Measurements from ENCODE around the gene UBAC2. TPM values are rescaled to one million over a fixed set of nuclear protein-coding genes. Genes with fewer than 3 reads are reported as not detected.
A peak's percentile ranks its signal among the peaks of the same experiment; 100 is the strongest.

The UBAC2 gene
- total and polyA plus RNA-seq, 2 of the 4 experiments (the other 2 are of a cell fraction), result 20.8 to 36.3 TPM

DNA sequence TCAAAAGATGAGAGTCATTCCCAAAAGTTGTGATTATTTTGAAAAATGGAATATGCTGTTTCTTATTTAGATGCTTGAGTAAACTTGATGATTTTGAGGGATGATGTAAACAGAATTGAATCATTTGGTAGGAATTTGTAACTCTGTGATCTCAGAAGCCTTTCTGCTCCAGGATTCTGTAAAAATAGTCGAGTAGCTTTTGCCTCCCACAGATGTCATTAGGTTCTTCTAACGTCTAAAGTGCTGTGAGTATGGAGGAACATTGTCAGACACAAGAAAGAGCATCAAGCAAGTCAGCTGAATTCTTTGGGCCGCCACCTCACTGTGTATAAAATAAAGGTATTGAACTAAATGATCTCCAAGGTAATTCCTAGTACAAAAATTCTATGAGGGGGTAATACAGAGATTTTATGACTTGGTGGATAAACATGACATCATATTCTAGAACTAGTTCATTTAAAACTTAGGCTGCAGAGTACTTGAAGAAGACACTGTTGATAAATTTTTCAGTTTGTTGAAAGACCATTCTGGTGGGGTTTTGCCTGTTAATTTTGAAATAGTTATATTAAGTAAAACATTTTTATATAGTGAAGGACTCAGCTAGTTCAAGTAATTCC, 107.9 kb downstream of the UBAC2 start:
- intact Hi-C loops (cut with micrococcal nuclease), result no loop called here
- no peak overlapping the region for H4K91ac ChIP-seq (ENCODE audit: insufficient read depth, low read depth, low read length)
- POLR2A ChIA-PET (ENCODE audit: unreplicated experiment), result interaction anchor here (0.6 kb wide), 1 partner anchor 1163 kb away, joined by 8 read pairs; no protein-coding TSS in a partner anchor

More for the DNA sequence above, 107.9 kb downstream of the UBAC2 start:
- Histone ChIP-seq H4K8ac (ENCODE audit: low read depth in 2 of 2, low read length in 2 of 2) (no peak overlapping the region), H2AFZ (replicated peaks; ENCODE audit: low read length, poor library complexity) (no peak overlapping the region), H3K4me3 (ENCODE audit: insufficient read depth, low read depth, low read length) (no peak overlapping the region), H4K5ac (ENCODE audit: low read depth, low read length) (no peak overlapping the region), H3K18ac (ENCODE audit: low read depth, low read length) (no peak overlapping the region), H2BK120ac (ENCODE audit: low read depth, low read length) (no peak overlapping the region; the same call in 1 of the 2 replicates), H3K14ac (replicated peaks; ENCODE audit: low read depth, low read length) (no peak overlapping the region), H2BK5ac (ENCODE audit: low read depth, low read length, poor library complexity, severe bottlenecking) (no peak overlapping the region), H3K9me3 (ENCODE audit: control insufficient read depth, insufficient read depth, low read length) (no peaks in the 10 kb centered on the region), H3K79me1 (ENCODE audit: low read depth in 1 of 2, low read length in 2 of 2) (peaks cover 18 to 25% of the 10 kb centered on the region in 2 experiments), H3K27ac (ENCODE audit: insufficient read depth, low read length) (no peak overlapping the region), H2BK20ac (ENCODE audit: low read depth, low read length) (peak overlapping the region; percentile 38; the same call in 1 of the 2 replicates), H3K23ac (ENCODE audit: low read depth, low read length) (no peak overlapping the region), H2BK15ac (ENCODE audit: low read depth, low read length) (no peak overlapping the region), H2AK5ac (ENCODE audit: low read depth, low read length) (no peak overlapping the region), H4K20me1 (ENCODE audit: insufficient read depth, low read length) (peaks cover 29% of the 10 kb centered on the region), H3K4me1 (ENCODE audit: control insufficient read depth, insufficient read depth, low read length) (peaks cover 22% of the 10 kb centered on the region), H3K56ac (ENCODE audit: extremely low read depth, insufficient read depth, low read length) (no peak overlapping the region), H3K36me3 (ENCODE audit: control insufficient read depth, insufficient read depth, low read length) (peaks cover 2% of the 10 kb centered on the region; the same call in 1 of the 2 replicates), H3K27me3 (ENCODE audit: control insufficient read depth, insufficient read depth, low read length) (no peaks in the 10 kb centered on the region), H3K9me1 (ENCODE audit: insufficient read depth, low read length) (peaks cover 25% of the 10 kb centered on the region), H2AK9ac (replicated peaks; ENCODE audit: low read depth, low read length, poor library complexity) (no peak overlapping the region), H3K9ac (ENCODE audit: low read depth, low read length) (no peak overlapping the region), H3K4me2 (ENCODE audit: low read depth, low read length) (no peak overlapping the region; the same call in 1 of the 2 replicates), H3K4ac (ENCODE audit: low read depth, low read length) (no peak overlapping the region)
- WGBS, 2 experiments (ENCODE audit: extremely low coverage in 2 of 2, insufficient read length in 1 of 2), result no CpG with 5 or more reads among the region's 3 CpGs
- no TSS peak for BruUV-seq (replicated peaks)
- in situ Hi-C loops (cut with MboI; ENCODE audit: low sequenced_read_pairs) (no loop called here), dilution Hi-C loops (cut with HindIII; ENCODE audit: low sequenced_read_pairs, unreplicated experiment) (no loop called here)
- TF ChIP-seq CHD1 (IDR thresholded peaks at IDR 0.05; ENCODE audit: low read depth, low read length) (no peak), SMC3 (IDR thresholded peaks at IDR 0.05; ENCODE audit: low read depth, low read length) (no peak), BHLHE40 (IDR thresholded peaks at IDR 0.05; ENCODE audit: low read depth, low read length) (no peak), MAZ (IDR thresholded peaks at IDR 0.05; ENCODE audit: borderline replicate concordance, low read depth, low read length) (no peak), POLR2A (IDR thresholded peaks at IDR 0.05; ENCODE audit: low read depth, low read length) (no peak), NFE2L2 (IDR thresholded peaks at IDR 0.05; ENCODE audit: low read depth, low read length) (no peak), FOS (IDR thresholded peaks at IDR 0.05; ENCODE audit: low read depth, low read length) (no peak), RAD21 (IDR thresholded peaks at IDR 0.05; ENCODE audit: low read length) (no peak), MAFK (IDR thresholded peaks at IDR 0.05; ENCODE audit: low read depth, low read length) (no peak), RFX5 (IDR thresholded peaks at IDR 0.05; ENCODE audit: low read depth, low read length) (no peak)
- TF ChIP-seq, protein P1, sequence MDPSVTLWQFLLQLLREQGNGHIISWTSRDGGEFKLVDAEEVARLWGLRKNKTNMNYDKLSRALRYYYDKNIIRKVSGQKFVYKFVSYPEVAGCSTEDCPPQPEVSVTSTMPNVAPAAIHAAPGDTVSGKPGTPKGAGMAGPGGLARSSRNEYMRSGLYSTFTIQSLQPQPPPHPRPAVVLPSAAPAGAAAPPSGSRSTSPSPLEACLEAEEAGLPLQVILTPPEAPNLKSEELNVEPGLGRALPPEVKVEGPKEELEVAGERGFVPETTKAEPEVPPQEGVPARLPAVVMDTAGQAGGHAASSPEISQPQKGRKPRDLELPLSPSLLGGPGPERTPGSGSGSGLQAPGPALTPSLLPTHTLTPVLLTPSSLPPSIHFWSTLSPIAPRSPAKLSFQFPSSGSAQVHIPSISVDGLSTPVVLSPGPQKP (IDR thresholded peaks at IDR 0.05; ENCODE audit: borderline replicate concordance, low read depth, low read length), result no peak
- TF ChIP-seq, protein P2, sequence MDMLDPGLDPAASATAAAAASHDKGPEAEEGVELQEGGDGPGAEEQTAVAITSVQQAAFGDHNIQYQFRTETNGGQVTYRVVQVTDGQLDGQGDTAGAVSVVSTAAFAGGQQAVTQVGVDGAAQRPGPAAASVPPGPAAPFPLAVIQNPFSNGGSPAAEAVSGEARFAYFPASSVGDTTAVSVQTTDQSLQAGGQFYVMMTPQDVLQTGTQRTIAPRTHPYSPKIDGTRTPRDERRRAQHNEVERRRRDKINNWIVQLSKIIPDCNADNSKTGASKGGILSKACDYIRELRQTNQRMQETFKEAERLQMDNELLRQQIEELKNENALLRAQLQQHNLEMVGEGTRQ (IDR thresholded peaks at IDR 0.05; ENCODE audit: low read depth, low read length), result no peak
- ATAC-seq (ENCODE audit: low read depth) (peak; percentile 10), DNase-seq (peak; percentile 63)
- CTCF ChIA-PET, result interaction anchor here (0.7 kb wide), 2 partner anchors 128 to 1025 kb away, joined by 3 read pairs; no protein-coding TSS in a partner anchor

Data from IMR-90 (cell line).